AG10803 (cell line): ENCODE results near the gene PNRC2.
"Not testable (repeated sequence)": the region's sequence is repeated elsewhere in the genome, so short reads cannot be mapped to it uniquely, and the experiment has no call there.

Experiments used
- DNase-seq: peaks from one replicate; pipeline ENCODE4 v3.0.0; 2010; ENCODE audit warnings: low read depth
- H3K4me3 ChIP-seq: 2 replicates; pipeline ENCODE4 v1.5.1; 2011; ENCODE audit warnings: mild to moderate bottlenecking, low read length, control low read depth
- TF ChIP-seq, protein P1 (sequence below): conservative IDR thresholded peaks from 2 replicates; pipeline ENCODE4 v1.5.1; 2011; ENCODE audit warnings: mild to moderate bottlenecking, low read length, control low read depth, inconsistent platforms

Gene PNRC2

DNA sequence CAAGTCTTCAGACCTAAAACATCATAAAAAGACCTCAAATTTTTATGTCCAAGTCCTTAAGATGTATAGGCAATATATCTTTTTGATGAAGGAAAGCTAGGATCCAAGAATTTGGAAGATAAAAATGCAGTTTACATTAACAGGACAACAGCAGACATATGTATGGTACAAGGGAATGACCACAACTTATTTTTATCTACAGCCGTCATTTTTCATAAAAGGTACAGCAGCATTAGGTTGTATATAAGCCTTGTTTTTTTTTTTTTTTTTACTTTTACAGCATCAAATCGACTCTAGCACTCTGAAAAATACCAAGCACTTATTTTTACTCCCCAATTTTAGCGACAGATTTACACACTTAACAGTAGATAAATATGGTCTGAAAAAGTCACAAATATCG is 19.2 kb downstream of the PNRC2 start:
- peak overlapping the region; percentile 94 for H3K4me3 ChIP-seq
- TF ChIP-seq, protein P1, sequence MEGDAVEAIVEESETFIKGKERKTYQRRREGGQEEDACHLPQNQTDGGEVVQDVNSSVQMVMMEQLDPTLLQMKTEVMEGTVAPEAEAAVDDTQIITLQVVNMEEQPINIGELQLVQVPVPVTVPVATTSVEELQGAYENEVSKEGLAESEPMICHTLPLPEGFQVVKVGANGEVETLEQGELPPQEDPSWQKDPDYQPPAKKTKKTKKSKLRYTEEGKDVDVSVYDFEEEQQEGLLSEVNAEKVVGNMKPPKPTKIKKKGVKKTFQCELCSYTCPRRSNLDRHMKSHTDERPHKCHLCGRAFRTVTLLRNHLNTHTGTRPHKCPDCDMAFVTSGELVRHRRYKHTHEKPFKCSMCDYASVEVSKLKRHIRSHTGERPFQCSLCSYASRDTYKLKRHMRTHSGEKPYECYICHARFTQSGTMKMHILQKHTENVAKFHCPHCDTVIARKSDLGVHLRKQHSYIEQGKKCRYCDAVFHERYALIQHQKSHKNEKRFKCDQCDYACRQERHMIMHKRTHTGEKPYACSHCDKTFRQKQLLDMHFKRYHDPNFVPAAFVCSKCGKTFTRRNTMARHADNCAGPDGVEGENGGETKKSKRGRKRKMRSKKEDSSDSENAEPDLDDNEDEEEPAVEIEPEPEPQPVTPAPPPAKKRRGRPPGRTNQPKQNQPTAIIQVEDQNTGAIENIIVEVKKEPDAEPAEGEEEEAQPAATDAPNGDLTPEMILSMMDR: no peak
- no peak for DNase-seq

DNA sequence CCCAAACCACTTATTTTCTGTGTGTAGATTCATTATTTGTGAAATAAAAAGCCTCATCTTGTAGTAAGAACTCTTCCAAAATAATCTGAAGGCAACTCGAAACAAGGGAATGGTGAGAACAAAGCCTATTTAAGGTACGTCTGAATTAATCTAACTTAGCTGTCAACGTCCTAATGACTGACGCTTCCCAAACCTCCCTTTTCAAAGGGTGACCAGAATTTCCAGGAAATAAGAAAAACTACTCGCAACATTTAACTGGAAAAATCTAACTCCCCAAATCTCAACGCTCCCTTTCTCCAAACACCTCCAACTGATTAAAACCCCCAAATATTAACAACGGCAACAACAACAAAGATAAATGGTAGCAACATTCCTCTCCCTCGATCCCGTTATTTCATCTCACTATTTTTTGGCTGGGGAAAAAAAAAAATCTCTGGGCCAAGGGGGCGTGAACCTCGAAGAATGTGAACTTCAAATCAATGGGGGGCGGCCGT is 19.8 kb downstream of the PNRC2 start:
- DNase-seq: no peak
- H3K4me3 ChIP-seq: peak overlapping the region; percentile 94

DNA sequence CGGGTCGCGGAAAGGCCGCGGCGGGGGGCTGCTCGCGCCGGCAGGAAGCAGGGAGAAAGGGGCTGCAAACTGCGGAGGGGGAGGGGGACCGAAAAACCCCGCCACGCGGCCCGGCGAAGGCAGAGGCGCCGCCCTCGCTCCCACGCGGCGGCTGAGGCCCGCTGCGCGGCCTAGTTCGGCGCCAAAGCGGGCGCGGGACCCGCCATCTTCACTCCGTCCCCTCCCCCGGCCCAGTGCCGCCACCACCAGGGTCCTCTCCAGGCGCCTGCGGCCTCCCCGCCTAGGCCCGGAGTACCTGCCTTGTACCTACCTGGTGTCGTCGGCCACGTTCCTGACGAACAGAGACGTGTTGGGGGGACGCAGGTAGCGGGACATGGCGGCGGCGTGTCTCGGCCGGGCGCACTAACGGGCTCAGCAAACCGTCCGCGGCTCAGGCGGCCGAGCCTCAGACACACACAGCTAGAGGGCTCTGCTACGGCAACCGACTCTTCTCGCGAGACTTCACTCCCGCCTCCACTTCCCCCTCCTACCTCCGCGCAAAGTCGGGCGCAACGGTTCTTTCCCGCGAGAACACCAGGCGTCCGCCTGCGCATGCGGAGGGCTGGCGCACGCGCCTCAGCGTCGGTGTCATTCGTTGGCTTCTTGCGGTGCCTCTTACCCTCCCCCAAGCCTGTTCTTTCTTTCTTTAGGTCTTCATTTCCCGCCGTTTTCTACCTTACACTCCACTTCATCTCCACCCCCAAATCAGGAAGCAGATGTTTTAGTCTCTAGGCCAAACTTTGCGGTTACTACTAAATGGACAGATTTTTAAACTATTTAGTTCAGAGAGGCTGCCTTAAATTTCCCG is 20.5 kb downstream of the PNRC2 start, which contains the start of gene SRSF10:
SRSF10 (minus strand) TSS at position 447 of the 847 bp plus-strand sequence; CDS start at position 375, 72 bp downstream.
- H3K4me3 ChIP-seq: peak within 1 kb of the TSS; percentile 94
- TF ChIP-seq, protein P1: peak; percentile 39
- peak; percentile 98 for DNase-seq

More for the DNA sequence above, 19.8 kb downstream of the PNRC2 start:
- TF ChIP-seq, protein P1: no peak

DNA sequence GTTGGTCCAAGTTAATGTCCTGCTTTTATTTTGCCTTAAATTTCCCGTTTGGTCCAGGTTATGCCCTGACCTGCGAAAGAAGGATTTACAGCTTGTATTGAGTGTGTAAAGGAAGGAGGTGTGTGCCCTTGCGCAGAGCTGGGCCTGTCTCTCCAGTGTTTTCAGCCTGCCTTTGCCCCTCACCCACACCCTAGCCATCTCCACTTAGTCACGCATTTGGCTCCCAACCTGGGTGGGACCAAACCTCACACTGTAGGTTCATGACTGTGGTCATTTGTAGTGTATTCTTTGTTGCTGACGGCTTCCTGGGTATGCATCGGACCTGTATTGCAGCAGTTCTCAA is 21.1 kb downstream of the PNRC2 start:
- peak overlapping the region; percentile 94 for H3K4me3 ChIP-seq
- peak; percentile 31 for DNase-seq
- TF ChIP-seq, protein P1: no peak

DNA sequence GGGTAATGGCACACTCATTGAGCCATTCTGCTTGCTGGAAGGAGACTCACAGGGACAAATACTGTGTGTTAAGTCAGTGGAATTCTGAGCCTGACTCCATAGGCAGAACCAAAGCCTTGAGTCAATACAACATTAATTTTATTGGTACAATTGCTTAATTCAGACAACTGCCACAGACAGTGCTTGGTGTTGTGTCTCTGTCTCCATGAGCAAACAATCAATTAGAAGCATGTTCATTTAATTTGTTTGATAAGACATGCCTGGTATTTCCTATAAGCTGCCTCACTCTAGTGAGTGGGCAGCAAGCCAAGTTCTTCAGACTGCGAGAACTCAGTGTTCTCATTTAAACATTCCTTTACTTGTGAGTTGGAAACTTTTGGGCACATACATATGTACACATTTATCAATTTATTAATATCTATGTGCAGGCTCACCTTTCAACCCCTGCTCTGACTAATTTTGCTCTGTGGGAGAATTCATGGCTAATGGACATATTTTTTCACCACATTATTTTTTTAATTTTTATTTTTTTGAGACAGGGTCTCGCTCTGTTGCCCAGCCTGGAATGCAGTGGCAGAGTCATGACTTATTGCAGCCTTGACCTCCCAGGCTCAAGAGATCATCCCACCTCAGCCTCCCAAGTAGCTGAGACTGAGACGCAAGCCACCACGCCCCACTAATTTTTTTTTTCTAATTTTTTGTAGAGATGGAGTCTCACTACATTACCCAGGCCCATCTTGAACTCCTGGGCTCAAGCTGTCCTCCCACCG is 25.0 kb downstream of the PNRC2 start:
- no peak overlapping the region for H3K4me3 ChIP-seq
- TF ChIP-seq, protein P1: no peak

DNA sequence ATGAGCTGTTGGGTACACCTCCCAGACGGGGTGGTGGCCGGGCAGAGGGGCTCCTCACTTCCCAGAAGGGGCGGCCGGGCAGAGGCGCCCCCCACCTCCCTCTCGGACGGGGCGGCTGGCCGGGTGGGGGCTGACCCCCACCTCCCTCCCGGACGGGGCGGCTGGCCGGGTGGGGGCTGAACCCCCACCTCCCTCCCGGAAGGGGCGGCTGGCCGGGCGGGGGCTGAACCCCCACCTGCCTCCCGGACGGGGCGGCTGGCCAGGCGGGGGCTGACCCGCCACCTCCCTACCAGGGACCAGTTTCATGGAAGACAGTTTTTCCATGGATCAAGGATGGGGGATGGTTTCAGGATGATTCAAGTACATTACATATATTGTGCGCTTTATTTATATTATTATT is 27.4 kb downstream of the PNRC2 start:
- not testable (repeated sequence) for DNase-seq, H3K4me3 ChIP-seq

More for the DNA sequence above, 25.0 kb downstream of the PNRC2 start:
- DNase-seq: peak; percentile 65

DNA sequence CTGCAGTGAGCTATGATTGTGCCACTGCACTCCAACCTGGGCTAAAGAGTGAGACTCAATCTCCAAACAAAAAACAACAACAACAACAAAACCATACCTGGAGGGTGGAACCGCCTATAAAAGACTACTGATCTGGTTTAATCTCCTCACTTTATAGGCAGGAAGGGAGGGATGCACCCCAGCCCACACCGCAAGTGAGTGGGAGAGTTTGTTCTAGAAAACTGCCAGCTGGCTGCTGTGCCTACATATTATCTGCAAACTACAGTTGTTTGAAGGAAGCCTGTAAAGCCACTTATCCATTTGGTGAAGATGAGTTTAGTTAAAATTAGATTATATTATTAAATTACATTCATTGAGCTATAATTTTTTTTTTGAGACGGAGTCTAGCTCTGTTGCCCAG is 29.6 kb downstream of the PNRC2 start:
- DNase-seq: no peak
- TF ChIP-seq, protein P1: no peak
- no peak overlapping the region for H3K4me3 ChIP-seq

DNA sequence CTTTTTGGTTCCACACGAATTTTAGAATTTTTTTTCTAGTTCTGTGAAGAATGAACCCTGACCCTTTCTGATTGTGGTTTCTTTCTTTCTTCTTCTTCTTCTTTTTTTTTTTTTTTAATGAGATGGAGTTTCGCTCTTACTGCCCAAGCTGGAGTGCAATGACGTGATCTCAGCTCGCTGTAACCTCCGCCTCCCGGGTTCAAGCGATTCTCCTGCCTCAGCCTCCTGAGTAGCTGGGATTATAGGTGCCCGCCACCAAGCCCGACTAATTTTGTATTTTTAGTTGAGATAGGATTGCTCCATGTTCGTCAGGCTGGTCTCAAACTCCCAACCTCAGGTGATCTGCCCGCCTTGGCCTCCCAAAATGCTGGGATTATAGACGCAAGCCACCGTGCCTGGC is 32.4 kb downstream of the PNRC2 start:
- DNase-seq, H3K4me3 ChIP-seq: not testable (repeated sequence)
